ENCODE results near the gene RFX2.

The RFX2 gene

GRCh38 chr19:6011794-6012193, 98.5 kb downstream of the RFX2 start:
- H3K36me3 ChIP-seq (ENCODE audit: low read length) = no peaks in the 10 kb centered on the region
- no peaks in the 10 kb centered on the region for H3K27me3 ChIP-seq (ENCODE audit: low read length)
- no peak overlapping the region for H3K9ac ChIP-seq (ENCODE audit: low read length)
- no peaks in the 10 kb centered on the region for H3K9me2 ChIP-seq (replicated peaks; ENCODE audit: insufficient read depth, low read length)
- no peaks in the 10 kb centered on the region for H4K20me1 ChIP-seq (ENCODE audit: low read depth, low read length)
- H3K4me2 ChIP-seq (ENCODE audit: low read depth, low read length, poor library complexity, severe bottlenecking) = no peak overlapping the region
- no peak overlapping the region for H3K27ac ChIP-seq (ENCODE audit: low read depth, low read length)
- no peaks in the 10 kb centered on the region for H3K79me2 ChIP-seq (ENCODE audit: insufficient read depth, low read length)
- H3K9me3 ChIP-seq (ENCODE audit: insufficient read depth, low read length) = no peaks in the 10 kb centered on the region
- H2AFZ ChIP-seq (ENCODE audit: low read depth, low read length, severe bottlenecking) = no peak overlapping the region
- no peaks in the 10 kb centered on the region for H3F3A ChIP-seq (ENCODE audit: insufficient read depth)
- H3K4me3 ChIP-seq (ENCODE audit: insufficient read depth, low read length, poor library complexity, severe bottlenecking) = no peak overlapping the region
- TF ChIP-seq EZH2phosphoT487 (conservative IDR thresholded peaks at IDR 0.05; ENCODE audit: low read length) = no peak
- no peak for TF ChIP-seq CTCF (IDR thresholded peaks at IDR 0.05; ENCODE audit: insufficient read depth, low read length, poor library complexity, severe bottlenecking)

- no peaks in the 10 kb centered on the region for H4K20me1 ChIP-seq (ENCODE audit: low read depth, low read length)
- no peak overlapping the region for H3K4me2 ChIP-seq (ENCODE audit: low read depth, low read length, poor library complexity, severe bottlenecking)
- no peak overlapping the region for H3K4me3 ChIP-seq (ENCODE audit: insufficient read depth, low read length, poor library complexity, severe bottlenecking)
- no peaks in the 10 kb centered on the region for H3K9me2 ChIP-seq (replicated peaks; ENCODE audit: insufficient read depth, low read length)
- TF ChIP-seq CTCF (IDR thresholded peaks at IDR 0.05; ENCODE audit: insufficient read depth, low read length, poor library complexity, severe bottlenecking) (no peak), EZH2phosphoT487 (conservative IDR thresholded peaks at IDR 0.05; ENCODE audit: low read length) (no peak)
- no peaks in the 10 kb centered on the region for H3K36me3 ChIP-seq (ENCODE audit: low read length)
- no peaks in the 10 kb centered on the region for H3K79me2 ChIP-seq (ENCODE audit: insufficient read depth, low read length)
- no peaks in the 10 kb centered on the region for H3K27me3 ChIP-seq (ENCODE audit: low read length)
- no peak overlapping the region for H3K27ac ChIP-seq (ENCODE audit: low read depth, low read length)
- no peaks in the 10 kb centered on the region for H3F3A ChIP-seq (ENCODE audit: insufficient read depth)
- no peaks in the 10 kb centered on the region for H3K9me3 ChIP-seq (ENCODE audit: insufficient read depth, low read length)
- H3K9ac ChIP-seq (ENCODE audit: low read length) = no peak overlapping the region
- H2AFZ ChIP-seq (ENCODE audit: low read depth, low read length, severe bottlenecking) = no peak overlapping the region
Observed at GRCh38 chr19:6011206-6011605, 99.1 kb downstream of the RFX2 start.

DNA sequence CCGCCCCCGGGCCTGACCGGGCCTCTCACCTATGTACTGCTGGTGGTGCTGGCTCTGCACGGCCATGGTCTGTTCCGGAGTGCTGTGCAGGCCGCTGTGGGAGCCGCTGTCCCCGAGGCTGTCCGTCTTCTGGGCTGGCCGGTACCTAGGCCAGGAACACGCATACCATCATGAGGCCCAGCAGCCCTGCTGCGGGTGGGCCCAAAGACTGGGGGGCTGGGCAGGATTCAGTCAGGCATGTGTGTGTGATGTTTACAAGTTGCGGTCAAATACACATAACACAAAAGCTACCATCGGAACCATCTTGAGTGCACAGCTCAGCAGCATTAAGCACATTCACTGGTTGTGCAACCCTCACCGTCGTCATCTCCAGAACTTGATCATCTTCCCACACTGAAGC, 100.2 kb downstream of the RFX2 start:
- H3K27me3 ChIP-seq (ENCODE audit: low read length) = no peaks in the 10 kb centered on the region

More for the DNA sequence above, 100.2 kb downstream of the RFX2 start:
- no peaks in the 10 kb centered on the region for H3K9me2 ChIP-seq (replicated peaks; ENCODE audit: insufficient read depth, low read length)
- no peak overlapping the region for H3K4me2 ChIP-seq (ENCODE audit: low read depth, low read length, poor library complexity, severe bottlenecking)
- no peak overlapping the region for H3K9ac ChIP-seq (ENCODE audit: low read length)
- H3K79me2 ChIP-seq (ENCODE audit: insufficient read depth, low read length) = no peaks in the 10 kb centered on the region
- no peak overlapping the region for H2AFZ ChIP-seq (ENCODE audit: low read depth, low read length, severe bottlenecking)
- no peaks in the 10 kb centered on the region for H3K36me3 ChIP-seq (ENCODE audit: low read length)
- no peak overlapping the region for H3K27ac ChIP-seq (ENCODE audit: low read depth, low read length)
- H4K20me1 ChIP-seq (ENCODE audit: low read depth, low read length) = no peaks in the 10 kb centered on the region
- H3K9me3 ChIP-seq (ENCODE audit: insufficient read depth, low read length) = no peaks in the 10 kb centered on the region
- no peak for TF ChIP-seq CTCF (IDR thresholded peaks at IDR 0.05; ENCODE audit: insufficient read depth, low read length, poor library complexity, severe bottlenecking)
- TF ChIP-seq EZH2phosphoT487 (conservative IDR thresholded peaks at IDR 0.05; ENCODE audit: low read length) = no peak
- no peak overlapping the region for H3K4me3 ChIP-seq (ENCODE audit: insufficient read depth, low read length, poor library complexity, severe bottlenecking)
- H3F3A ChIP-seq (ENCODE audit: insufficient read depth) = no peaks in the 10 kb centered on the region
